H1 (cell line): Measurements from ENCODE around the gene PSD. TPM values are rescaled to one million over a fixed set of nuclear protein-coding genes. Genes with fewer than 3 reads are reported as not detected.
A peak's percentile ranks its signal among the peaks of the same experiment; 100 is the strongest.

Source experiments
- CTCF ChIA-PET: fragments of 300-600 bp; sonication (Branson Sonifier 250); formaldehyde crosslinking; loops from one replicate; lab custom pipeline; 2021; ENCODE audit not compliant: partially characterized antibody; lab: Charles Lee
- POLR2A ChIA-PET: fragments of 300-600 bp; sonication (Branson Sonifier 250); formaldehyde crosslinking; loops from one replicate; lab custom pipeline; 2021; ENCODE audit warnings: inconsistent platforms; ENCODE audit not compliant: partially characterized antibody; lab: Charles Lee
- DNase-seq, 2 experiments: peaks; one replicate each; pipeline versions ENCODE4 v3.0.0 to v3.0.0-alpha.2; 2010 to 2022; ENCODE audit warnings: low spot score in 2 of 2, low read depth in 1 of 2, mixed read lengths in 1 of 2
- FAIRE-seq: peaks from 2 replicates; lab custom pipeline; 2011; peaks lifted over from hg19 to GRCh38; lab: Jason Lieb, UNC
- H2AFZ ChIP-seq: 2 replicates; pipeline ENCODE4 v1.8.1; 2012; ENCODE audit warnings: low read length, inconsistent platforms
- H2AK5ac ChIP-seq: 2 replicates; pipeline ENCODE4 v1.6.1; 2013; ENCODE audit warnings: low read depth, low read length
- H2BK120ac ChIP-seq: replicated peaks from 2 replicates; pipeline ENCODE3; 2013; ENCODE audit warnings: low read depth, low read length, inconsistent platforms
- H2BK12ac ChIP-seq: 2 replicates; pipeline ENCODE4 v1.6.1; 2013; ENCODE audit warnings: low read depth, low read length
- H2BK15ac ChIP-seq: 2 replicates; pipeline ENCODE4 v1.6.1; 2013; ENCODE audit warnings: low read length
- H2BK20ac ChIP-seq: 2 replicates; pipeline ENCODE4 v1.6.1; 2013; ENCODE audit warnings: low read length
- H2BK5ac ChIP-seq: 2 replicates; pipeline ENCODE4 v1.6.1; 2013; ENCODE audit warnings: low read depth, low read length
- H3K14ac ChIP-seq: 2 replicates; pipeline ENCODE4 v1.6.1; 2013; ENCODE audit warnings: inconsistent platforms; ENCODE audit not compliant: insufficient read length
- H3K18ac ChIP-seq: 2 replicates; pipeline ENCODE4 v1.6.1; 2013; ENCODE audit warnings: low read length; ENCODE audit errors: extremely low read depth
- H3K23ac ChIP-seq: 2 replicates; pipeline ENCODE4 v1.6.1; 2013; ENCODE audit warnings: inconsistent platforms; ENCODE audit not compliant: insufficient read length
- H3K23me2 ChIP-seq: 2 replicates; pipeline ENCODE4 v1.6.1; 2013; ENCODE audit warnings: low read depth, low read length
- H3K27ac ChIP-seq: 2 replicates; pipeline ENCODE4 v1.6.1; 2011; ENCODE audit warnings: low read depth, low read length, inconsistent platforms
- H3K27me3 ChIP-seq, 4 experiments: replicated peaks in 1 of 4; 1 replicate in 1 of 4; 2 replicates in 3 of 4; pipeline versions ENCODE4 v1.6.1 to v1.8.1; 2011 to 2013; ENCODE audit warnings: low read length in 3 of 4, mild to moderate bottlenecking in 3 of 4, inconsistent platforms in 2 of 4, mixed read lengths in 2 of 4, moderate library complexity in 1 of 4; ENCODE audit not compliant: control insufficient read depth in 3 of 4, insufficient read depth in 3 of 4; ENCODE audit errors: extremely low read depth in 1 of 4
- H3K36me3 ChIP-seq, 4 experiments: 2 replicates each; pipeline versions ENCODE4 v1.6.1 to v1.8.1; 2011 to 2013; ENCODE audit warnings: mild to moderate bottlenecking in 4 of 4, low read length in 3 of 4, moderate library complexity in 2 of 4, control low read depth in 1 of 4, inconsistent platforms in 1 of 4; ENCODE audit not compliant: insufficient read depth in 4 of 4, control insufficient read depth in 2 of 4
- H3K4ac ChIP-seq: replicated peaks from 2 replicates; pipeline ENCODE3; 2013; ENCODE audit warnings: low read length, low read depth, mixed read lengths, inconsistent platforms; ENCODE audit not compliant: insufficient read length
- H3K4me1 ChIP-seq, 4 experiments: replicated peaks in 1 of 4; 1 replicate in 1 of 4; 2 replicates in 3 of 4; pipeline versions ENCODE4 v1.6.1 to v1.8.1; 2011 to 2013; ENCODE audit warnings: low read length in 3 of 4, inconsistent platforms in 2 of 4, mixed read lengths in 1 of 4; ENCODE audit not compliant: insufficient read depth in 4 of 4, control insufficient read depth in 3 of 4
- H3K4me2 ChIP-seq, 2 experiments: 2 replicates each; pipeline versions ENCODE4 v1.6.1 to v1.8.1; 2011 to 2013; ENCODE audit warnings: low read depth in 2 of 2, low read length in 2 of 2, control low read depth in 1 of 2, inconsistent platforms in 1 of 2, mild to moderate bottlenecking in 1 of 2; ENCODE audit not compliant: insufficient read depth in 1 of 2
- H3K4me3 ChIP-seq, 4 experiments: fragments of 200-600, 300-600 bp in 1 of 4; sonication (generic), shearing (Covaris generic), sonication (Bioruptor Twin) in 1 of 4; 2 replicates each; pipeline versions ENCODE4 v1.5.1 to v1.8.1; 2011 to 2016; ENCODE audit warnings: low read length in 4 of 4, low read depth in 3 of 4, control low read depth in 2 of 4, inconsistent platforms in 2 of 4, mild to moderate bottlenecking in 2 of 4, mixed read lengths in 1 of 4, moderate library complexity in 1 of 4; ENCODE audit not compliant: insufficient read depth in 2 of 4; ENCODE audit errors: extremely low read depth in 1 of 4
- H3K56ac ChIP-seq: replicated peaks from 2 replicates; pipeline ENCODE3; 2013; ENCODE audit warnings: low read depth, mild to moderate bottlenecking, mixed read lengths, low read length, inconsistent platforms; ENCODE audit not compliant: insufficient read length
- H3K79me1 ChIP-seq: 2 replicates; pipeline ENCODE4 v1.6.1; 2013; ENCODE audit warnings: low read depth, low read length, control low read depth
- H3K79me2 ChIP-seq, 2 experiments: 2 replicates each; pipeline versions ENCODE4 v1.6.1 to v1.8.1; 2012 to 2013; ENCODE audit warnings: low read length in 2 of 2, mild to moderate bottlenecking in 2 of 2, inconsistent platforms in 1 of 2; ENCODE audit not compliant: insufficient read depth in 2 of 2, control insufficient read depth in 1 of 2
- H3K9ac ChIP-seq, 4 experiments: replicated peaks in 1 of 4; 1 replicate in 1 of 4; 2 replicates in 3 of 4; pipeline versions ENCODE4 v1.6.1 to v1.8.1; 2011 to 2013; ENCODE audit warnings: low read depth in 3 of 4, low read length in 3 of 4, control low read depth in 2 of 4, mild to moderate bottlenecking in 2 of 4, moderate library complexity in 2 of 4, inconsistent platforms in 1 of 4; ENCODE audit errors: extremely low read depth in 1 of 4
- H3K9me3 ChIP-seq, 2 experiments: 2 replicates each; pipeline versions ENCODE4 v1.6.1 to v1.8.1; 2012 to 2013; ENCODE audit warnings: mild to moderate bottlenecking in 2 of 2, moderate library complexity in 2 of 2, control low read depth in 1 of 2, inconsistent platforms in 1 of 2, low read depth in 1 of 2, low read length in 1 of 2, mixed read lengths in 1 of 2; ENCODE audit not compliant: insufficient read depth in 2 of 2
- H4K20me1 ChIP-seq, 2 experiments: replicated peaks in 1 of 2; 2 replicates each; pipeline versions ENCODE3 to v1.8.1; 2011 to 2013; ENCODE audit warnings: inconsistent platforms in 2 of 2, low read length in 2 of 2, mild to moderate bottlenecking in 1 of 2; ENCODE audit not compliant: insufficient read depth in 2 of 2, control insufficient read depth in 1 of 2
- H4K5ac ChIP-seq: 2 replicates; pipeline ENCODE4 v1.6.1; 2013; ENCODE audit warnings: low read length, low read depth, mixed read lengths, inconsistent platforms; ENCODE audit not compliant: insufficient read length
- H4K8ac ChIP-seq: 2 replicates; pipeline ENCODE4 v1.8.0; 2013; ENCODE audit warnings: mild to moderate bottlenecking, moderate library complexity, low read length, inconsistent platforms; ENCODE audit not compliant: insufficient read depth; ENCODE audit errors: extremely low read depth
- H4K91ac ChIP-seq: replicated peaks from 2 replicates; pipeline ENCODE3; 2013; ENCODE audit warnings: low read length, mixed read lengths, inconsistent platforms; ENCODE audit not compliant: insufficient read length
- ASH2L ChIP-seq: fragments of 200-600, 300-600 bp; sonication (generic); IDR thresholded peaks from one replicate; pipeline ENCODE4 v1.7.1; 2017; ENCODE audit warnings: low read length
- KDM5A ChIP-seq: fragments of 200-600 bp; IDR thresholded peaks from 2 replicates; pipeline ENCODE4 v1.7.1; 2012; ENCODE audit warnings: mild to moderate bottlenecking, low read length, inconsistent platforms, mixed read lengths
- NRF1 ChIP-seq: IDR thresholded peaks from 2 replicates; pipeline ENCODE4 v1.6.1; 2011; ENCODE audit warnings: mild to moderate bottlenecking, low read depth, low read length, improper control_type of control experiment
- WGBS, 2 experiments: shearing (Covaris generic) in 1 of 2; methylation state at CpG; one replicate each; pipeline versions ENCODE4 v1.1.6 to v1.1.7; 2013 to 2015; ENCODE audit warnings: low lambda C conversion rate in 2 of 2, mixed read lengths in 2 of 2, inconsistent platforms in 1 of 2, low coverage in 1 of 2, missing lambda C conversion rate in 1 of 2; ENCODE audit not compliant: insufficient replicate concordance in 2 of 2, insufficient coverage in 1 of 2, insufficient read length in 1 of 2; ENCODE audit errors: extremely low coverage in 1 of 2, missing lambda C conversion rate in 1 of 2; 5-methylcytosine and 5-hydroxymethylcytosine counted together
- polyA plus RNA-seq, 7 experiments: library from polyadenylated mRNA; depleted of rRNA in 3 of 7; stranded (reverse) in 5 of 7; unstranded in 2 of 7; fragments of >200 nt in 5 of 7; fragments of 200-250 nt in 2 of 7; gene quantifications; 1 replicate in 5 of 7; 2 replicates in 1 of 7; 4 replicates in 1 of 7; pipeline versions ENCODE4 v1.2.1 to v1.2.3, GENCODE V29; 2011 to 2013; ENCODE audit warnings: missing spikeins in 2 of 7, mixed read lengths in 2 of 7
- total RNA-seq: library from RNA; stranded (reverse); fragmentation: NEBNext Ultra II Directional; extraction: Animal tissue kit (Norgen Biotek cat#: 25700); gene quantifications from 2 replicates; pipeline ENCODE4 v1.2.1, GENCODE V29; 2021

Gene PSD
- total and polyA plus RNA-seq, 2 of the 8 experiments (the other 6 are each of a cell fraction or from before 2014, with no cell fraction given) = 5.4 to 6.0 TPM

DNA sequence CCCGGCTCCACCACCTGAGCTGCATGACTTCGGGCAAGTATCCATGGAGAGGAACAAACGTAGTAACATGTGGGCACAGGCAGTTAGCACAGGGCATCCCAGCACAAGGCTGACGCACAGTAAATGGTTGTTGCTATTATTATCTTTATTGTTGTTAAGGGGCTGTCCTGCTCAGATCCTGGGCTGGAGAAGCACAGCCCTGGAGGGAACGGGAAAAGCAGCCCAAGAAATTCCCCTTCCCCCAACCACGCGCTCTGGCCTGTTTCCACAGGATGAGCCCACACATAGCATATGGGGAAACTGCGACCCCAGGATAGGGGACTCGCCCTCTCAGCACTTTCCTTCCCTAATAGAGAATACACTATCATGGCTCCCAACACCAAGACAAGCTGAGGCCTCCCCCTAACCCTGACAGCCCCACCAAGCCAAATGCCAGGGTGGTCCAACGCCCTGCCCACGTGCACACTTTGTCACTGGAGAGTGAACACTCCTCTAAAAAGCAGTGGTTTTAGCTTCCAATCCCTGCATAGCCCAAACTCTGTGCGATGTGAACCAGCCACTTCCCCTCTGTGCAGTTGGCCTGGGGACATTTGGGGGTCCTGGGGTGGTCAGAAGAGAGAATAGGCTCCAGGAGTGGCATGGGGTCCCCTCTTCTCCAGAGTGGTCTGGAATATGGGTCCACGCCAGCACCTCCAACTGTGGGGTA, 11.0 kb downstream of the PSD start:
- Histone ChIP-seq H3K4me3 (no peak overlapping the region), H2BK5ac (0 out of 2 replicates have a peak overlapping the region, but pooled peaks have one; percentile 44), H3K36me3 (no peaks in the 10 kb centered on the region; a peak in 1 of 8 replicates), H4K5ac (no peak overlapping the region), H3K9ac (no peak overlapping the region), H2BK20ac (no peak overlapping the region), H3K79me1 (no peaks in the 10 kb centered on the region), H3K56ac (no peak overlapping the region), H3K4me1 (peaks cover 6 to 28% (median 19%) of the 10 kb centered on the region in 4 experiments), H3K14ac (no peak overlapping the region), H2BK12ac (0 out of 2 replicates have a peak overlapping the region, but pooled peaks have one; percentile 85), H3K79me2 (no peaks in the 10 kb centered on the region), H3K23ac (no peak overlapping the region), H2BK15ac (peak overlapping the region; percentile 99), H4K20me1 (peaks cover 0 to 8% of the 10 kb centered on the region in 2 experiments), H3K23me2 (peaks cover 26% of the 10 kb centered on the region), H2BK120ac (no peak overlapping the region), H3K4me2 (no peak overlapping the region; a peak in 1 of 4 replicates), H3K9me3 (no peaks in the 10 kb centered on the region), H2AK5ac (peak overlapping the region; percentile 96; the same call in 1 of the 2 replicates), H2AFZ (no peak overlapping the region), H3K18ac (no peak overlapping the region), H4K91ac (peak overlapping the region; percentile 46), H3K4ac (no peak overlapping the region), H4K8ac (no peak overlapping the region), H3K27ac (no peak overlapping the region), H3K27me3 (peaks cover 17 to 52% (median 50%) of the 10 kb centered on the region in 4 experiments)
- 85% methylated on average over 13 of the region's 13 CpGs; no CpG with 5 or more reads in 1 of the 2 experiments for WGBS, 2 experiments
- FAIRE-seq (no peak), DNase-seq (no peak)
- TF ChIP-seq ASH2L = no peak
- no peak for TF ChIP-seq NRF1
- TF ChIP-seq KDM5A = no peak
- POLR2A ChIA-PET = interaction anchor here (0.6 to 5.9 kb wide), 4 partner anchors 9 to 256 kb away, joined by 3 to 33 read pairs (median 6); partner anchors contain the start of genes FBXL15, NFKB2 and NOLC1
- CTCF ChIA-PET = interaction anchor here (0.9 to 16.4 kb wide), 4 partner anchors 12 to 176 kb away, joined by 5 to 184 read pairs (median 44); partner anchors contain the start of genes ELOVL3 and NFKB2
